ENCODE results near the gene ZDHHC15.
"Not testable (repeated sequence)": the region's sequence is repeated elsewhere in the genome, so short reads cannot be mapped to it uniquely, and the experiment has no call there.

Gene ZDHHC15

DNA sequence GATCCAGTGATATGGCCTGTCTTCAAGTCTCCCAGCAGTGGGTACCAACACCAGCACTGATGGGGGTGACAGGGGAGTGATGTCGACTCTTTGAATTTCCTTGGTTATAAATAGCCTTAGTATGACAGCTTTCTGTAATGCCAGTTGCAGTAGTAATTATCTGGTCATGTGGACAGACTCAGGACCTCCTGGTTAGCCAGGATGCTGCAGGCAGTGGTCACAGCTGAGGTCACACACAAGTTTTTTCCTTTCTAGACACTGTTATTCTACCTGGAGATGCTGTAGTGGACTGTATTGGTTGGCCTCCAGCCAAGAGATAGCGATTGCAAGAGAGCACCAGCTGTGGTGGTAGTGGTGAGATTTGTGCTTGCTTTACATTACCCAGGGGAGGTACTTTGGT, 185.3 kb downstream of the ZDHHC15 start:
- H3K4me3 ChIP-seq (ENCODE audit: low read depth, low read length): no peak overlapping the region
- TF ChIP-seq, protein P1, sequence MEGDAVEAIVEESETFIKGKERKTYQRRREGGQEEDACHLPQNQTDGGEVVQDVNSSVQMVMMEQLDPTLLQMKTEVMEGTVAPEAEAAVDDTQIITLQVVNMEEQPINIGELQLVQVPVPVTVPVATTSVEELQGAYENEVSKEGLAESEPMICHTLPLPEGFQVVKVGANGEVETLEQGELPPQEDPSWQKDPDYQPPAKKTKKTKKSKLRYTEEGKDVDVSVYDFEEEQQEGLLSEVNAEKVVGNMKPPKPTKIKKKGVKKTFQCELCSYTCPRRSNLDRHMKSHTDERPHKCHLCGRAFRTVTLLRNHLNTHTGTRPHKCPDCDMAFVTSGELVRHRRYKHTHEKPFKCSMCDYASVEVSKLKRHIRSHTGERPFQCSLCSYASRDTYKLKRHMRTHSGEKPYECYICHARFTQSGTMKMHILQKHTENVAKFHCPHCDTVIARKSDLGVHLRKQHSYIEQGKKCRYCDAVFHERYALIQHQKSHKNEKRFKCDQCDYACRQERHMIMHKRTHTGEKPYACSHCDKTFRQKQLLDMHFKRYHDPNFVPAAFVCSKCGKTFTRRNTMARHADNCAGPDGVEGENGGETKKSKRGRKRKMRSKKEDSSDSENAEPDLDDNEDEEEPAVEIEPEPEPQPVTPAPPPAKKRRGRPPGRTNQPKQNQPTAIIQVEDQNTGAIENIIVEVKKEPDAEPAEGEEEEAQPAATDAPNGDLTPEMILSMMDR (IDR thresholded peaks at IDR 0.05; ENCODE audit: low read depth, low read length): no peak

DNA sequence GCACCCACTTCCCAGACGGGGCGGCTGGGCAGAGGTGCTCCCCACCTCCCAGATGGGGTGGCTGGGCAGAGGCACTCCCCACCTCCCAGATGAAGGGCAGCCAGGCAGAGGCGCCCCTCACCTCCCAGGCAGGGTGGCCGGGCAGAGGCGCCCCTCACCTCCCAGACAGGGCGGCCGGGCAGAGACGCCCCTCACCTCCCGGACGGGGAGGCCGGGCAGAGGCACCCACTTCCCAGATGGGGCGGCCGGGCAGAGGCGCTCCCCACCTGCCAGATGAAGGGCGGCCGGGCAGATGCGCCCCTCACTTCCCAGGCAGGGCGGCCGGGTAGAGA, 187.7 kb downstream of the ZDHHC15 start:
- TF ChIP-seq, protein P1 (IDR thresholded peaks at IDR 0.05; ENCODE audit: low read depth, low read length): no peak
- H3K4me3 ChIP-seq (ENCODE audit: low read depth, low read length): no peak overlapping the region

DNA sequence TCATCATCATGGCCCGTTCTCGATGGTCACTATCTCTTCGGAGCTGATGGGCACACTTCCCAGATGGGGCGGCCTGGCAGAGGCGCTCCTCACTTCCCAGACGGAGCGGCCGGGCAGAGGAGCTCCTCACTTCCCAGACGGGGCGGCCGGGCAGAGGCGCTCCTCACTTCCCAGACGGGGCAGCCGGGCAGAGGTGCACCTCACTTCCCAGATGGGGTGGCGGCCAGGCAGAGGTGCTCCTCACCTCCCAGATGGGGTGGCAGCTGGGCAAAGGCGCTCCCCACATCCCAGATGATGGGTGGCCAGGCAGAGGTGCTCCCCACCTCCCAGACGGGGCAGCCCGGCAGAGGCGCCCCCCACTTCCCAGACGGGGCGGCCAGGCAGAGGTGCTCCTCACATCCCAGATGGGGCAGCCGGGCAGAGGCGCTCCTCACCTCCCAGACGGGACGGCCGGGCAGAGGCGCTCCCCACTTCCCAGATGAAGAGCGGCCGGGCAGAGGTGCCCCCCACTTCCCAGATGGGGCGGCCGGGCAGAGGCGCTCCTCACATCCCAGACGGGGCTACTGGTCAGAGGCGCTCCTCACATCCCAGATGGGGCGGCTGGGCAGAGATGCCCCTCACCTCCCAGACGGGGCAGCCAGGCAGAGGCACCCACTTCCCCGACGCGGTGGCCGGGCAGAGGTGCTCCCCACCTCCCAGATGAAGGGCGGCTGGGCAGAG, 188.3 kb downstream of the ZDHHC15 start:
- H3K4me3 ChIP-seq (ENCODE audit: low read depth, low read length): not testable (repeated sequence)

DNA sequence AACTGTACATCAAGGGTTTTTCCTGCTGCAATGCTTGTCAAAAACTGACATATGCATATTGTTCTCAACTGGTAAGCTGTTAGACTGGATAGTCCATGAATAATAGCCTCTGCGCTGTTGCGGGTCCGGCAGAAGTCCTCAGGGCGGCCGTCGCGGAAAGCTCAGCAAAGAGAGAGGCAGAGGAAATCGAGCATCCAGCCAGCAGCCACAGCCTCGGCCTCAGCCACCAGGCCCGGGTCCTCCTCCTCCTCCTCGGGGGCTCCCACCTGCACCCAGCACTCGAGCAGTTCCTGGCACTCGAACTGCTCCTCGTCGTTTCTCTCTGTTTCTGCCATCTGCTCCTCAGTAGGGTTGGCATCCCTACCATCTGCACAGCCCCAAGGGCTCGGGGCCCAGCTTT, 195.2 kb downstream of the ZDHHC15 start:
- TF ChIP-seq, protein P1 (IDR thresholded peaks at IDR 0.05; ENCODE audit: low read depth, low read length): no peak
- no peak overlapping the region for H3K4me3 ChIP-seq (ENCODE audit: low read depth, low read length)

All from WI38 (cell line).